Stimulated activated CD8-positive, alpha-beta memory T cell treated with anti-CD3 and anti-CD28 coated beads, Interleukin-12 subunit alpha, Interleukin-12 subunit beta, amount 100 ng/mL, for 24 hours (primary cell): Measurements from ENCODE around the gene FASTK.
"Not testable (repeated sequence)": the region's sequence is repeated elsewhere in the genome, so short reads cannot be mapped to it uniquely, and the experiment has no call there.

ENCODE experiments used
- DNase-seq: peaks from one replicate; pipeline ENCODE4 v3.0.0-alpha.2; 2020; ENCODE audit errors: extremely low read depth

The FASTK gene

DNA sequence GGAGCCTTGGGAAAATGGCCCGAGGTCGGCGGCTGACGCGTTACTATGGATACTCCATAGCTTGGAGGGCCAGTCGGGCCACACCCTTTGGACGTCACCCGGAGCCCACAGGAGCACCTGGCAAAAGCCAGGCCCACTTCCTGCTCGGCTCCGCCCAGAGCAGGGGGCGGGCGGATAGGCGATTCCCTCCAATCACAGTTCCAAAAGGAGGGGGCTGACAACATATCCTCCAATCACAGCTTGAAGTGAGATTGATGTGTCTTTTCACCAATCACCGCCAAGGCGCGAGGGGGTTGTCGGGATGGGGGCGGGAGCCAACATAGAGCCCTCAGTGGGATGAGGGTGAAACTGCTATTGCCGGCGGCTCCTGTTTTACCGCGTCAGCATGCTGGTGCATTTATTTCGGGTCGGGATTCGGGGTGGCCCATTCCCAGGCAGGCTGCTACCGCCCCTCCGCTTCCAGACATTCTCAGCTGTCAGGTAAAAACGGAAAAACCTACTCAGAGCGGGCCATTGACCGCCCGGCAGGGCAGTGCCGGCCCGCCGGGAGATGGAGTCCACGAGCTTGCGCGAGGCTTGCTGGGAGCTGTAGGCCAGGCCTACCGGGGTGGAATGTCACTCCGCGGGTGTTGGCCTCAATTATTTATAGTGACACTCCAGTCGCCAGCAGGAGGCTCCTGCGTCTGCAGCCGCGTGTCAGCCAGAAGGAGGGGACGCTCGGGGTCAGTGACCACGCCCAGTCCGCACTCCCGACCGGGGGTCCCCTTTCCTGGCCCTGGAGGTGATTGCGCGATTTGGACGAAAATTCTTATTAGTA, 52.3 kb downstream of the FASTK start, which contains the start of gene ABCB8:
Gene ABCB8 (plus strand): TSS at position 320 of the 817 bp plus-strand sequence. CDS start 66 bp downstream, at position 386.
- DNase-seq = peak; percentile 89

DNA sequence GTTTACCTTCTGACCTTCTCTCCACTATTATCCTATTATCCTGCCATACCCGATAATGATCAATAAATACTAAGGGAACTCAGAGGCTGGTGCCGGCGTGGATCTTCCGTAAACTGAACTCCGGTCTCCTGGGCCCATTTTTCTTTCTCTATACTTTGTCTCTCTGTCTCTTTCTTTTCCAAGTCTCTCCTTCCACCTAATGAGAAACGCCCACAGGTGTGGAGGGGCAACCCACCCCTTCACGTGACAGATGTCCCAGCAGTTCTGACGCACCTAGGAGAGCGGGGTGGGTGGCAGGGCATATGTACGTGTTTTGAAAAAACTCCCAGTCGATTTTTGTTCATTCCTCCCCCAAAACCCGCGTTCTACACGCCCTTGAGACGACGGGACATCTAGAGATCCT, 52.9 kb downstream of the FASTK start:
- not testable (repeated sequence) for DNase-seq

DNA sequence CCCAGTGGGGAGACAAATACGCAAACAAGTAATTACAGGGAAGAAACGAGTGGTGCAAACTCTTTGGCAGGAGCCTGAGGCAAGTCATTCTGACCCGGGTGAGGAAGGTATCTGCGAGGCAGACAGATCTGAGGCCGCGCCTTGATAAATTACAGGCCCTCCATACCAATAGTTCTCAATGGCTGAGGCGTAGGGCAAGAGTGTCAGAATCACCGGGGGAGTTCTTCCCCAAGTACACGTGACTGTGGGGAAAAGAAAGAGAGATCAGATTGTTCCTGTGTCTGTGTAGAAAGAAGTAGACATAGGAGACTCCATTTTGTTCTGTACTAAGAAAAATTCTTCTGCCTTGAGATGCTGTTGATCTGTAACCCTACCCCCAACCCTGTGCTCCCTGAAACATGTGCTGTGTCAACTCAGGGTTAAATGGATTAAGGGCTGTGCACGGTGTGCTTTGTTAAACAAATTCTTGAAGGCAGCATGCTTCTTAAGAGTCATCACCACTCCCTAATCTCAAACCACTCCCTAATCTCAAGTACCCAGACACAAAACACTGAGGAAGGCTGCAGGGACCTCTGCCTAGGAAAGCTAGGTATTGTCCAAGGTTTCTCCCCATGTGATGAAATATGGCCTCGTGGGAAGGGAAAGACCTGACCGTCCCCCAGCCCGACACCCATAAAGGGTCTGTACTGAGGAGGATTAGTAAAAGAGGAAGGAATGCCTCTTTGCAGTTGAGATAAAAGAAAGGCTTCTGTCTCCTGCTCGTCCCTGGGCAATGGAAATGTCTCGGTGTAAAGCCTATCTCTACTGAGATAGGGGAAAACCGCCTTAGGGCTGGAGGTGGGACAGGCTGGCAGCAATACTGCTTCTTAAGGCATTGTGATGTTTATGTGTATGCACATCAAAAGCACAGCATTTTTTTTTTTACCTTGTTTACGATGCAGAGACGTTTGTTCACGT, 53.6 kb downstream of the FASTK start:
- not testable (repeated sequence) for DNase-seq
